HCT116 (cell line): ENCODE data around the gene COMMD9. TPM values are rescaled to one million over a fixed set of nuclear protein-coding genes. Genes with fewer than 3 reads are reported as not detected.

Source experiments
- ATAC-seq: fragments of 200-7000 bp; cut with Tn5 transposase; 2 replicates; pipeline ENCODE4 v1.9.1; 2020; ENCODE audit warnings: mild to moderate bottlenecking, moderate library complexity
- BruUV-seq: library from RNA; stranded (reverse); fragments of 400-500 nt; replicated peaks from 2 replicates; lab custom pipeline; 2021; lab: Mats Ljungman, UMichigan
- CTCF ChIA-PET: fragments of 300-600 bp; sonication (Branson Sonifier 250); formaldehyde crosslinking; loops from one replicate; lab custom pipeline; 2021; ENCODE audit warnings: antibody characterized with exemption; lab: Charles Lee
- POLR2A ChIA-PET: fragments of 300-600, 350-600 bp; sonication (Branson Sonifier 250); formaldehyde crosslinking; loops from one replicate; lab custom pipeline; 2021; ENCODE audit warnings: antibody characterized with exemption; lab: Charles Lee
- RAD21 ChIA-PET, 2 experiments: fragments of 300-600 bp; sonication (Branson Sonifier 250); formaldehyde crosslinking; loops; one replicate each; lab custom pipeline; 2023; ENCODE audit warnings: low total read pairs in 2 of 2; ENCODE audit not compliant: uncharacterized antibody in 2 of 2, unreplicated experiment in 2 of 2, low non-redundant PET in 1 of 2; lab: Charles Lee
- DNase-seq: peaks from one replicate; pipeline ENCODE4 v3.0.0-alpha.2; 2010; ENCODE audit warnings: low read depth, low spot score
- H2AFZ ChIP-seq: fragments of 200-600 bp; shearing (Covaris generic), sonication (generic); 2 replicates; pipeline ENCODE4 v1.6.1; 2017; ENCODE audit warnings: low read depth, mixed run types, mixed read lengths, antibody characterized with exemption, low read length; ENCODE audit not compliant: poor library complexity, severe bottlenecking
- H3K27ac ChIP-seq: 2 replicates; pipeline ENCODE4 v1.5.1; 2012; ENCODE audit warnings: low read depth, low read length
- H3K27me3 ChIP-seq: fragments of 200-600 bp; sonication (generic); 2 replicates; pipeline ENCODE4 v1.6.1; 2016; ENCODE audit warnings: mixed run types, low read length, mixed read lengths; ENCODE audit not compliant: insufficient read depth
- H3K36me3 ChIP-seq, 2 experiments: fragments of 200-500 bp in 1 of 2; fragments of 200-600 bp in 1 of 2; sonication (Bioruptor generic) in 1 of 2; sonication (generic) in 1 of 2; 2 replicates each; pipeline versions ENCODE4 v1.5.1 to v1.6.1; 2014 to 2016; ENCODE audit warnings: low read length in 2 of 2, inconsistent platforms in 1 of 2, mixed read lengths in 1 of 2, mixed run types in 1 of 2; ENCODE audit not compliant: insufficient read depth in 2 of 2, control insufficient read depth in 1 of 2
- H3K4me1 ChIP-seq, 2 experiments: fragments of 200-600 bp in 1 of 2; sonication (generic) in 1 of 2; 2 replicates each; pipeline versions ENCODE4 v1.5.1 to v1.6.1; 2012 to 2017; ENCODE audit warnings: low read length in 2 of 2, inconsistent platforms in 1 of 2, mild to moderate bottlenecking in 1 of 2, mixed read lengths in 1 of 2, mixed run types in 1 of 2, moderate library complexity in 1 of 2; ENCODE audit not compliant: insufficient read depth in 2 of 2, control insufficient read depth in 1 of 2
- H3K4me2 ChIP-seq: fragments of 200-600 bp; sonication (generic); 2 replicates; pipeline ENCODE4 v1.6.1; 2017; ENCODE audit warnings: mixed run types, low read length, mixed read lengths
- H3K4me3 ChIP-seq, 2 experiments: fragments of 200-600 bp in 1 of 2; sonication (generic) in 1 of 2; replicated peaks in 1 of 2; 2 replicates each; pipeline ENCODE4 v1.5.1; 2011 to 2016; ENCODE audit warnings: low read length in 2 of 2, control low read depth in 1 of 2, low read depth in 1 of 2, mild to moderate bottlenecking in 1 of 2, mixed read lengths in 1 of 2, mixed run types in 1 of 2
- H3K79me2 ChIP-seq: fragments of 200-600 bp; sonication (generic); 2 replicates; pipeline ENCODE4 v1.6.1; 2017; ENCODE audit warnings: mild to moderate bottlenecking, mixed run types, low read length, moderate library complexity, mixed read lengths; ENCODE audit not compliant: insufficient read depth
- H3K9ac ChIP-seq: fragments of 200-600 bp; sonication (generic); 2 replicates; pipeline ENCODE4 v1.6.1; 2016; ENCODE audit warnings: low read length, mixed read lengths
- H3K9me2 ChIP-seq: fragments of 200-600 bp; sonication (generic), shearing (Covaris generic); 2 replicates; pipeline ENCODE4 v1.6.1; 2017; ENCODE audit warnings: mixed run types, mild to moderate bottlenecking, moderate library complexity; ENCODE audit not compliant: insufficient read depth
- H3K9me3 ChIP-seq, 2 experiments: fragments of 200-500 bp in 1 of 2; fragments of 200-600 bp in 1 of 2; sonication (Bioruptor generic) in 1 of 2; sonication (generic) in 1 of 2; 2 replicates each; pipeline ENCODE4 v1.6.1; 2014 to 2017; ENCODE audit warnings: low read length in 2 of 2, mixed read lengths in 2 of 2, inconsistent platforms in 1 of 2, low read depth in 1 of 2, mild to moderate bottlenecking in 1 of 2, mixed run types in 1 of 2, moderate library complexity in 1 of 2; ENCODE audit not compliant: control insufficient read depth in 1 of 2, insufficient read depth in 1 of 2
- H4K20me1 ChIP-seq: fragments of 200-600 bp; sonication (generic), shearing (Covaris generic); 2 replicates; pipeline ENCODE4 v1.6.1; 2017; ENCODE audit warnings: mixed run types, mild to moderate bottlenecking, moderate library complexity; ENCODE audit not compliant: insufficient read depth
- ATF3 ChIP-seq: IDR thresholded peaks from 2 replicates; pipeline ENCODE4 v1.6.1; 2012
- CEBPB ChIP-seq: IDR thresholded peaks from 2 replicates; pipeline ENCODE4 v1.6.1; 2012; ENCODE audit warnings: low read depth
- CTCF ChIP-seq, 3 experiments: fragments of 200-600 bp in 1 of 3; sonication (generic) in 1 of 3; IDR thresholded peaks in 2 of 3; conservative IDR thresholded peaks in 1 of 3; 2 replicates each; pipeline ENCODE4 v1.5.1; 2012 to 2017; ENCODE audit warnings: low read depth in 2 of 3, low read length in 2 of 3, antibody characterized with exemption in 1 of 3, borderline replicate concordance in 1 of 3, control low read depth in 1 of 3, mild to moderate bottlenecking in 1 of 3, mixed read lengths in 1 of 3, mixed run types in 1 of 3, moderate library complexity in 1 of 3; ENCODE audit not compliant: insufficient read depth in 1 of 3
- JUND ChIP-seq: IDR thresholded peaks from 2 replicates; pipeline ENCODE4 v1.6.1; 2012
- MAX ChIP-seq: IDR thresholded peaks from 2 replicates; pipeline ENCODE4 v1.6.1; 2012
- RAD21 ChIP-seq: IDR thresholded peaks from 2 replicates; pipeline ENCODE4 v1.6.1; 2012; ENCODE audit warnings: low read depth, mild to moderate bottlenecking
- SIN3A ChIP-seq: IDR thresholded peaks from 2 replicates; pipeline ENCODE4 v1.6.1; 2012; ENCODE audit warnings: low read depth
- SP1 ChIP-seq: IDR thresholded peaks from 2 replicates; pipeline ENCODE4 v1.6.1; 2012; ENCODE audit warnings: low read depth
- SRF ChIP-seq: IDR thresholded peaks from 2 replicates; pipeline ENCODE4 v1.6.1; 2012; ENCODE audit warnings: low read depth
- TCF7L2 ChIP-seq: IDR thresholded peaks from 2 replicates; pipeline ENCODE4 v1.7.0; 2011; ENCODE audit warnings: borderline replicate concordance, inconsistent platforms; ENCODE audit not compliant: insufficient read depth, insufficient read length; ENCODE audit errors: extremely low read depth
- YY1 ChIP-seq: IDR thresholded peaks from 2 replicates; pipeline ENCODE4 v1.6.1; 2011; ENCODE audit warnings: low read length, low read depth, moderate library complexity, mild to moderate bottlenecking; ENCODE audit not compliant: insufficient replicate concordance; ENCODE audit errors: extremely low read depth
- ZBTB33 ChIP-seq: IDR thresholded peaks from 2 replicates; pipeline ENCODE4 v1.6.1; 2011; ENCODE audit warnings: mild to moderate bottlenecking, low read length, moderate library complexity; ENCODE audit not compliant: insufficient replicate concordance; ENCODE audit errors: extremely low read depth
- intact Hi-C: fragments of 100-400 bp; cut with micrococcal nuclease; formaldehyde crosslinking; loops from 2 replicates; pipeline ENCODE4 v1.10.0; 2022
- total RNA-seq: library from RNA; stranded (reverse); gene quantifications from one replicate; pipeline ENCODE4 v1.2.1, GENCODE V29; 2021; ENCODE audit not compliant: unreplicated experiment

Gene COMMD9
- total RNA-seq, 1 experiment from 2014 or later: 33.3 TPM

GRCh38 chr11:36270701-36271100 lies 18.5 kb downstream of the COMMD9 start:
- no peak overlapping the region for H3K9ac ChIP-seq
- no peaks in the 10 kb centered on the region for H3K27me3 ChIP-seq
- intact Hi-C loops: no loop called here
- no TSS peak for BruUV-seq
- TF ChIP-seq TCF7L2 (no peak), ATF3 (no peak)
- POLR2A ChIA-PET: no interaction called here
- CTCF ChIA-PET: no interaction called here
- no peaks in the 10 kb centered on the region for H4K20me1 ChIP-seq
- no peaks in the 10 kb centered on the region for H3K36me3 ChIP-seq
- no peaks in the 10 kb centered on the region for H3K4me1 ChIP-seq
- no peaks in the 10 kb centered on the region for H3K79me2 ChIP-seq
- H3K9me2 ChIP-seq: no peaks in the 10 kb centered on the region
- DNase-seq (no peak), ATAC-seq (no peak)
- H3K4me2 ChIP-seq: no peak overlapping the region
- RAD21 ChIA-PET: no interaction called here
- H3K4me3 ChIP-seq: no peak overlapping the region
- H3K9me3 ChIP-seq: no peaks in the 10 kb centered on the region
- no peak overlapping the region for H2AFZ ChIP-seq
- no peak overlapping the region for H3K27ac ChIP-seq

- Histone ChIP-seq H3K9me3 (no peaks in the 10 kb centered on the region), H3K27me3 (no peaks in the 10 kb centered on the region), H4K20me1 (no peaks in the 10 kb centered on the region), H3K9me2 (no peaks in the 10 kb centered on the region), H3K4me1 (no peaks in the 10 kb centered on the region), H3K9ac (no peak overlapping the region), H3K4me3 (no peak overlapping the region), H3K36me3 (no peaks in the 10 kb centered on the region), H3K4me2 (no peak overlapping the region), H3K79me2 (no peaks in the 10 kb centered on the region), H3K27ac (no peak overlapping the region), H2AFZ (no peak overlapping the region)
- intact Hi-C loops: loop anchor here (5.0 kb wide), 2 partner anchors 556 to 1341 kb away; no protein-coding TSS in a partner anchor
- RAD21 ChIA-PET: interaction anchor here (1.1 to 1.4 kb wide), 2 partner anchors 447 kb away, joined by 3 to 4 read pairs; no protein-coding TSS in a partner anchor
- CTCF ChIA-PET: interaction anchor here (0.9 to 4.5 kb wide), 3 partner anchors 10 to 446 kb away, joined by 3 to 45 read pairs (median 3); no protein-coding TSS in a partner anchor
- no TSS peak for BruUV-seq
- no peak for ATAC-seq
- no peak for DNase-seq
- POLR2A ChIA-PET: no interaction called here
- TF ChIP-seq JUND (no peak), SRF (no peak), ZBTB33 (no peak), YY1 (no peak), RAD21 (no peak), SP1 (no peak), MAX (no peak), CTCF (IDR thresholded peaks at IDR 0.05 in 2 of 3, conservative IDR thresholded peaks at IDR 0.05 in 1 of 3; ENCODE audit: borderline replicate concordance in 1 of 3, insufficient read depth in 1 of 3, low read depth in 2 of 3, low read length in 2 of 3) (no peak), SIN3A (no peak), CEBPB (no peak)
Observed at GRCh38 chr11:36268337-36268985, 20.8 kb downstream of the COMMD9 start.
